Naive thymus-derived CD4-positive, alpha-beta T cell (primary cell): ENCODE measurements around the gene NTRK1. TPM values are rescaled to one million over a fixed set of nuclear protein-coding genes. Genes with fewer than 3 reads are reported as not detected.

Experiments used
- ATAC-seq: fragments of 150-1000 bp; cut with Tn5 transposase; 2 replicates; pipeline ENCODE4 v1.10.0; 2021; ENCODE audit warnings: mild to moderate bottlenecking, moderate library complexity
- CTCF ChIA-PET: fragments of 350-600 bp; sonication (Branson Sonifier 250); formaldehyde crosslinking; loops from one replicate; lab custom pipeline; 2021; ENCODE audit warnings: antibody characterized with exemption; lab: Charles Lee
- POLR2A ChIA-PET: fragments of 350-600 bp; sonication (Branson Sonifier 250); formaldehyde crosslinking; loops from one replicate; lab custom pipeline; 2021; ENCODE audit warnings: antibody characterized with exemption, inconsistent platforms; lab: Charles Lee
- DNase-seq, 9 donors: peaks; one replicate each; pipeline versions ENCODE4 v3.0.0 to v3.0.0-alpha.2; 2020 to 2022; ENCODE audit warnings: mixed read lengths in 1 of 9
- H3K27ac ChIP-seq: one replicate; pipeline ENCODE4 v1.7.0; 2013; ENCODE audit warnings: mild to moderate bottlenecking, low read depth, low read length, moderate library complexity
- H3K27me3 ChIP-seq, 2 donors: one replicate each; pipeline ENCODE4 v1.7.0; 2013; ENCODE audit warnings: low read length in 2 of 2, mild to moderate bottlenecking in 2 of 2, moderate library complexity in 2 of 2; ENCODE audit not compliant: control insufficient read depth in 2 of 2, insufficient read depth in 2 of 2
- H3K36me3 ChIP-seq, 3 experiments: 1 replicate in 2 of 3; 2 replicates in 1 of 3; pipeline ENCODE4 v1.7.0; 2013; ENCODE audit warnings: low read length in 3 of 3, mild to moderate bottlenecking in 3 of 3, moderate library complexity in 1 of 3; ENCODE audit not compliant: insufficient read depth in 3 of 3, control insufficient read depth in 2 of 3
- H3K4me1 ChIP-seq, 2 donors: one replicate each; pipeline ENCODE4 v1.7.0; 2013; ENCODE audit warnings: low read length in 2 of 2, mild to moderate bottlenecking in 2 of 2, moderate library complexity in 1 of 2; ENCODE audit not compliant: control insufficient read depth in 2 of 2, insufficient read depth in 2 of 2
- H3K4me3 ChIP-seq: 2 replicates; pipeline ENCODE4 v1.7.0; 2013; ENCODE audit warnings: mild to moderate bottlenecking, low read length
- H3K9me3 ChIP-seq, 3 experiments: 1 replicate in 2 of 3; 2 replicates in 1 of 3; pipeline ENCODE4 v1.7.0; 2013; ENCODE audit warnings: low read length in 3 of 3; ENCODE audit not compliant: control insufficient read depth in 2 of 3
- H3K27ac Mint-ChIP-seq, 9 donors: one replicate each; pipeline ENCODE4 v1.8.0; 2020 to 2022; ENCODE audit warnings: mixed read lengths in 9 of 9, mild to moderate bottlenecking in 8 of 9, moderate library complexity in 5 of 9, inconsistent platforms in 2 of 9
- H3K27me3 Mint-ChIP-seq, 5 donors: one replicate each; pipeline ENCODE4 v1.8.0; 2021 to 2022; ENCODE audit warnings: mixed read lengths in 5 of 5, mild to moderate bottlenecking in 1 of 5
- H3K36me3 Mint-ChIP-seq, 5 donors: one replicate each; pipeline ENCODE4 v1.8.0; 2020 to 2022; ENCODE audit warnings: mixed read lengths in 5 of 5, mild to moderate bottlenecking in 3 of 5, inconsistent platforms in 1 of 5
- H3K4me1 Mint-ChIP-seq, 7 donors: one replicate each; pipeline ENCODE4 v1.8.0; 2020 to 2022; ENCODE audit warnings: mixed read lengths in 7 of 7, mild to moderate bottlenecking in 3 of 7, inconsistent platforms in 1 of 7
- H3K4me3 Mint-ChIP-seq, 10 donors: one replicate each; pipeline ENCODE4 v1.8.0; 2020 to 2022; ENCODE audit warnings: mild to moderate bottlenecking in 10 of 10, mixed read lengths in 10 of 10, moderate library complexity in 6 of 10, inconsistent platforms in 2 of 10
- H3K9me3 Mint-ChIP-seq, 11 donors: one replicate each; pipeline ENCODE4 v1.8.0; 2020 to 2022; ENCODE audit warnings: mixed read lengths in 11 of 11, mild to moderate bottlenecking in 4 of 11, inconsistent platforms in 1 of 11, moderate library complexity in 1 of 11
- intact Hi-C, 2 donors: fragments of 100-400 bp; cut with micrococcal nuclease; formaldehyde crosslinking; loops; one replicate each; pipeline ENCODE4 v1.15.1; 2023
- polyA plus RNA-seq, 2 donors: library from polyadenylated mRNA; unstranded; fragments of 300-500 nt; fragmentation: Illumina TruSeq; gene quantifications; one replicate each; pipeline ENCODE4 v1.2.3, GENCODE V29; 2021
- total RNA-seq, 6 experiments: library from RNA in 5 of 6; stranded (reverse) in 5 of 6; gene quantifications; 1 replicate in 5 of 6; 2 replicates in 1 of 6; pipeline ENCODE4 v1.2.3 and lab custom pipeline; 2021 to 2026

The NTRK1 gene
- total RNA-seq (10 to 100 TPM in 1 of 5 experiments, 1 to 10 TPM in 2, not detected in 2; 3.2 to 17.3 (median 3.3) TPM), polyA plus RNA-seq (under 1 TPM in 1 of 2 donors, not detected in 1; 0.09 TPM), total RNA-seq (lab: John Stamatoyannopoulos, UW) (0.67 reads per million)

GRCh38 chr1:156860628-156861423, at the start of gene NTRK1:
TSS of gene NTRK1 (plus strand) at chr1:156860865. CDS start at chr1:156860935, 70 bp downstream.
- Mint-ChIP-seq H3K4me3 (peak within 1 kb of the TSS; percentile 70 to 92 (median 83)), H3K9me3 (no peaks in the 10 kb centered on the region), H3K27ac (peak within 1 kb of the TSS in 5 of 9 donors; percentile 13 to 73 (median 59)), H3K36me3 (peaks cover 0 to 13% (median 1%) of the 10 kb centered on the region in 5 donors), H3K27me3 (peaks cover 43 to 60% (median 57%) of the 10 kb centered on the region in 5 donors), H3K4me1 (peaks cover 20 to 70% (median 27%) of the 10 kb centered on the region in 7 donors)
- intact Hi-C loops = loop anchor here (1.0 kb wide), 7 partner anchors 22 to 172 kb away; partner anchors contain the start of genes SH2D2A (in 2 of the 2) and PRCC (in 1 of the 2)
- H3K36me3 ChIP-seq = no peaks in the 10 kb centered on the region
- peaks cover 5 to 20% of the 10 kb centered on the region in 2 donors for H3K4me1 ChIP-seq
- ATAC-seq (peak; percentile 77), DNase-seq (peak in 8 of 9 donors; percentile 24 to 70 (median 44))
- POLR2A ChIA-PET = interaction anchor here (1.5 kb wide), 2 partner anchors 12 to 47 kb away, joined by 4 to 5 read pairs; no protein-coding TSS in a partner anchor
- H3K9me3 ChIP-seq = no peaks in the 10 kb centered on the region
- H3K27me3 ChIP-seq = peaks cover 12 to 31% of the 10 kb centered on the region in 2 donors
- peak within 1 kb of the TSS; percentile 68 for H3K4me3 ChIP-seq
- CTCF ChIA-PET = interaction anchor here (0.5 to 5.7 kb wide), 18 partner anchors 11 to 1485 kb away, joined by 3 to 73 read pairs (median 6); partner anchors contain the start of genes ISG20L2, METTL25B and NAXE
- no peak within 1 kb of the TSS for H3K27ac ChIP-seq

GRCh38 chr1:156811168-156811567, 49.5 kb upstream of the NTRK1 start:
- ATAC-seq (no peak), DNase-seq (no peak)
- peaks cover 0 to 71% (median 25%) of the 10 kb centered on the region in 5 donors for H3K36me3 Mint-ChIP-seq
- CTCF ChIA-PET = no interaction called here
- H3K9me3 Mint-ChIP-seq = peaks cover 0 to 3% (median 0%) of the 10 kb centered on the region in 11 donors
- peak overlapping the region in 2 of 10 donors; percentile 12 to 97 for H3K4me3 Mint-ChIP-seq
- Histone ChIP-seq H3K9me3 (no peaks in the 10 kb centered on the region), H3K36me3 (peaks cover 0 to 46% (median 21%) of the 10 kb centered on the region in 3 experiments), H3K4me3 (no peak overlapping the region), H3K27me3 (no peaks in the 10 kb centered on the region), H3K4me1 (peaks cover 26 to 61% of the 10 kb centered on the region in 2 donors), H3K27ac (no peak overlapping the region)
- POLR2A ChIA-PET = no interaction called here
- H3K27me3 Mint-ChIP-seq = no peaks in the 10 kb centered on the region
- intact Hi-C loops = no loop called here
- H3K4me1 Mint-ChIP-seq = peaks cover 54 to 80% (median 60%) of the 10 kb centered on the region in 7 donors
- peak overlapping the region in 8 of 9 donors; percentile 2 to 100 (median 80) for H3K27ac Mint-ChIP-seq

GRCh38 chr1:156812293-156812990, 48.2 kb upstream of the NTRK1 start:
- no peak for DNase-seq
- no peak overlapping the region for H3K4me3 ChIP-seq
- no peak for ATAC-seq
- peaks cover 0 to 34% (median 14%) of the 10 kb centered on the region in 3 experiments for H3K36me3 ChIP-seq
- H3K4me1 Mint-ChIP-seq = peaks cover 56 to 82% (median 69%) of the 10 kb centered on the region in 7 donors
- H3K27me3 Mint-ChIP-seq = no peaks in the 10 kb centered on the region
- no peak overlapping the region for H3K27ac ChIP-seq
- POLR2A ChIA-PET = interaction anchor here (0.7 kb wide), 1 partner anchor 12 kb away, joined by 3 read pairs; no protein-coding TSS in a partner anchor
- H3K27ac Mint-ChIP-seq = peak overlapping the region; percentile 55 to 100 (median 99)
- H3K9me3 ChIP-seq = no peaks in the 10 kb centered on the region
- intact Hi-C loops = no loop called here
- peaks cover 33 to 63% of the 10 kb centered on the region in 2 donors for H3K4me1 ChIP-seq
- peaks cover 0 to 6% (median 0%) of the 10 kb centered on the region in 11 donors for H3K9me3 Mint-ChIP-seq
- H3K27me3 ChIP-seq = no peaks in the 10 kb centered on the region
- H3K4me3 Mint-ChIP-seq = peak overlapping the region in 9 of 10 donors; percentile 31 to 97 (median 82)
- CTCF ChIA-PET = interaction anchor here (0.8 to 3.4 kb wide), 5 partner anchors 25 to 123 kb away, joined by 3 to 12 read pairs (median 4); partner anchors contain the start of gene NTRK1
- peaks cover 0 to 69% (median 18%) of the 10 kb centered on the region in 5 donors for H3K36me3 Mint-ChIP-seq

- peak overlapping the region in 8 of 9 donors; percentile 97 to 100 (median 99) for H3K27ac Mint-ChIP-seq
- POLR2A ChIA-PET = interaction anchor here (1.3 kb wide), 1 partner anchor 47 kb away, joined by 4 read pairs; the partner anchor contains the start of gene NTRK1
- peaks cover 33 to 64% of the 10 kb centered on the region in 2 donors for H3K4me1 ChIP-seq
- intact Hi-C loops = no loop called here
- CTCF ChIA-PET = interaction anchor here (1.1 to 3.4 kb wide), 4 partner anchors 8 to 124 kb away, joined by 3 to 12 read pairs (median 6); partner anchors contain the start of gene NTRK1
- H3K9me3 Mint-ChIP-seq = peaks cover 0 to 6% (median 0%) of the 10 kb centered on the region in 11 donors
- peaks cover 0 to 62% (median 15%) of the 10 kb centered on the region in 5 donors for H3K36me3 Mint-ChIP-seq
- peak overlapping the region; percentile 83 for H3K4me3 ChIP-seq
- H3K27me3 ChIP-seq = no peaks in the 10 kb centered on the region
- no peak for DNase-seq
- H3K27ac ChIP-seq = peak overlapping the region; percentile 98
- peaks cover 48 to 79% (median 60%) of the 10 kb centered on the region in 7 donors for H3K4me1 Mint-ChIP-seq
- no peak for ATAC-seq
- H3K4me3 Mint-ChIP-seq = peak overlapping the region; percentile 82 to 97 (median 84)
- H3K27me3 Mint-ChIP-seq = no peaks in the 10 kb centered on the region
- peaks cover 0 to 25% (median 14%) of the 10 kb centered on the region in 3 experiments for H3K36me3 ChIP-seq
- H3K9me3 ChIP-seq = no peaks in the 10 kb centered on the region
Observed at GRCh38 chr1:156813298-156813697, 47.4 kb upstream of the NTRK1 start.

GRCh38 chr1:156813750-156814570, 46.7 kb upstream of the NTRK1 start:
- peaks cover 45 to 76% (median 60%) of the 10 kb centered on the region in 7 donors for H3K4me1 Mint-ChIP-seq
- H3K4me3 Mint-ChIP-seq = peak overlapping the region; percentile 82 to 97 (median 84)
- peaks cover 0 to 58% (median 15%) of the 10 kb centered on the region in 5 donors for H3K36me3 Mint-ChIP-seq
- no peaks in the 10 kb centered on the region for H3K27me3 Mint-ChIP-seq
- DNase-seq (peak; percentile 54 to 79 (median 70)), ATAC-seq (peak; percentile 45)
- H3K27me3 ChIP-seq = no peaks in the 10 kb centered on the region
- intact Hi-C loops = loop anchor here in 1 of 2 donors (2.0 kb wide), 1 partner anchor 25 kb away; no protein-coding TSS in a partner anchor
- ChIA-PET CTCF (interaction anchor here (0.6 to 3.4 kb wide), 14 partner anchors 9 to 167 kb away, joined by 3 to 12 read pairs (median 3); partner anchors contain the start of genes HDGF and NTRK1), POLR2A (interaction anchor here (1.3 kb wide), 1 partner anchor 47 kb away, joined by 4 read pairs; the partner anchor contains the start of gene NTRK1)
- H3K4me3 ChIP-seq = peak overlapping the region; percentile 83
- peak overlapping the region; percentile 98 for H3K27ac ChIP-seq
- peaks cover 0 to 6% (median 0%) of the 10 kb centered on the region in 11 donors for H3K9me3 Mint-ChIP-seq
- H3K27ac Mint-ChIP-seq = peak overlapping the region; percentile 90 to 100 (median 99)
- no peaks in the 10 kb centered on the region for H3K9me3 ChIP-seq
- H3K4me1 ChIP-seq = peaks cover 33 to 59% of the 10 kb centered on the region in 2 donors
- H3K36me3 ChIP-seq = peaks cover 0 to 19% (median 14%) of the 10 kb centered on the region in 3 experiments
